Neural cell (in vitro differentiated cells): ENCODE results near the gene CD2. TPM values are rescaled to one million over a fixed set of nuclear protein-coding genes. Genes with fewer than 3 reads are reported as not detected.

Source experiments
- H2AFZ ChIP-seq: fragments of 200-600, 300-800 bp; sonication (generic), shearing (Covaris generic); 2 replicates; pipeline ENCODE4 v1.6.0; 2014; ENCODE audit warnings: low read depth, mild to moderate bottlenecking, antibody characterized with exemption, low read length, moderate library complexity
- H3F3A ChIP-seq: fragments of 200-600 bp; shearing (Covaris generic); 2 replicates; pipeline ENCODE4 v1.6.1; 2016; ENCODE audit warnings: mild to moderate bottlenecking, moderate library complexity, mixed read lengths, antibody characterized with exemption, low read length; ENCODE audit not compliant: insufficient read depth, poor library complexity, severe bottlenecking
- H3K27ac ChIP-seq: fragments of 200-600, 300-800 bp; sonication (generic), shearing (Covaris generic); 2 replicates; pipeline ENCODE4 v1.5.1; 2014; ENCODE audit warnings: mild to moderate bottlenecking, low read length, moderate library complexity
- H3K27me3 ChIP-seq: fragments of 300-800, 200-600 bp; sonication (generic), shearing (Covaris generic); 2 replicates; pipeline ENCODE4 v1.6.0; 2014; ENCODE audit warnings: mild to moderate bottlenecking, low read depth, low read length, moderate library complexity; ENCODE audit not compliant: insufficient read depth
- H3K36me3 ChIP-seq: fragments of 300-800, 200-600 bp; sonication (generic), shearing (Covaris generic); 2 replicates; pipeline ENCODE4 v1.5.1; 2014; ENCODE audit warnings: mild to moderate bottlenecking, antibody characterized with exemption, low read length, moderate library complexity; ENCODE audit not compliant: insufficient read depth
- H3K4me2 ChIP-seq: fragments of 300-800, 200-600 bp; sonication (generic), shearing (Covaris generic); 2 replicates; pipeline ENCODE4 v1.6.0; 2014; ENCODE audit warnings: mild to moderate bottlenecking, low read length
- H3K4me3 ChIP-seq: fragments of 300-800, 200-600 bp; sonication (generic), shearing (Covaris generic); 2 replicates; pipeline ENCODE4 v1.5.1; 2014; ENCODE audit warnings: mild to moderate bottlenecking, low read length, moderate library complexity
- H3K79me2 ChIP-seq: fragments of 200-600 bp; shearing (Covaris generic); replicated peaks from 2 replicates; pipeline ENCODE4 v1.6.0; 2014; ENCODE audit warnings: mild to moderate bottlenecking, low read length, moderate library complexity; ENCODE audit not compliant: insufficient read depth
- H3K9ac ChIP-seq: fragments of 300-800, 200-600 bp; sonication (generic), shearing (Covaris generic); 2 replicates; pipeline ENCODE4 v1.6.1; 2016; ENCODE audit warnings: mild to moderate bottlenecking, low read length, mixed read lengths
- H3K9me2 ChIP-seq: fragments of 200-600 bp; shearing (Covaris generic); 2 replicates; pipeline ENCODE4 v1.6.1; 2016; ENCODE audit warnings: mild to moderate bottlenecking, low read length, mixed read lengths; ENCODE audit not compliant: insufficient read depth
- H3K9me3 ChIP-seq: fragments of 200-600, 300-800 bp; sonication (generic), shearing (Covaris generic); 2 replicates; pipeline ENCODE4 v1.6.1; 2016; ENCODE audit warnings: mild to moderate bottlenecking, mixed run types, low read length, moderate library complexity, mixed read lengths
- H4K20me1 ChIP-seq: fragments of 200-600 bp; shearing (Covaris generic); 2 replicates; pipeline ENCODE4 v1.6.1; 2016; ENCODE audit warnings: mild to moderate bottlenecking, mixed run types; ENCODE audit not compliant: insufficient read depth
- CTCF ChIP-seq: fragments of 450-650 bp; IDR thresholded peaks from 2 replicates; pipeline ENCODE4 v1.5.1; 2014; ENCODE audit warnings: antibody characterized with exemption, mild to moderate bottlenecking, moderate library complexity; ENCODE audit not compliant: poor library complexity, severe bottlenecking
- EP300 ChIP-seq: fragments of 450-650 bp; conservative IDR thresholded peaks from 2 replicates; pipeline ENCODE4 v1.6.1; 2014; ENCODE audit warnings: antibody characterized with exemption, mild to moderate bottlenecking, moderate library complexity; ENCODE audit not compliant: poor library complexity, severe bottlenecking
- EZH2 ChIP-seq: fragments of 200-600, 300-800 bp; shearing (Covaris generic), sonication (generic); IDR thresholded peaks from 2 replicates; pipeline ENCODE4 v1.6.1; 2014; ENCODE audit warnings: antibody characterized with exemption, low read length, borderline replicate concordance, mild to moderate bottlenecking; ENCODE audit not compliant: insufficient read depth, poor library complexity, severe bottlenecking
- MXI1 ChIP-seq: fragments of 450-650 bp; conservative IDR thresholded peaks from 2 replicates; pipeline ENCODE4 v1.6.1; 2014; ENCODE audit warnings: antibody characterized with exemption, mild to moderate bottlenecking; ENCODE audit not compliant: poor library complexity, severe bottlenecking
- POLR2AphosphoS5 ChIP-seq: IDR thresholded peaks from 2 replicates; pipeline ENCODE4 v1.6.1; 2012
- RAD21 ChIP-seq: fragments of 450-650 bp; conservative IDR thresholded peaks from 2 replicates; pipeline ENCODE4 v1.6.1; 2014; ENCODE audit warnings: antibody characterized with exemption, mild to moderate bottlenecking, moderate library complexity
- REST ChIP-seq: IDR thresholded peaks from 2 replicates; pipeline ENCODE4 v1.6.1; 2012; ENCODE audit warnings: borderline replicate concordance
- SMC3 ChIP-seq: fragments of 450-650 bp; conservative IDR thresholded peaks from 2 replicates; pipeline ENCODE4 v1.6.1; 2014; ENCODE audit warnings: antibody characterized with exemption, mild to moderate bottlenecking, moderate library complexity; ENCODE audit not compliant: poor library complexity
- TAF1 ChIP-seq: IDR thresholded peaks from 2 replicates; pipeline ENCODE4 v1.6.1; 2012; ENCODE audit warnings: low read depth
- polyA plus RNA-seq: library from polyadenylated mRNA; depleted of rRNA; stranded (reverse); fragments of >200 nt; gene quantifications from 2 replicates; pipeline ENCODE4 v1.2.3, GENCODE V29; 2014

CD2 gene
- polyA plus RNA-seq, 1 donor from 2014 or later, result not detected

GRCh38 chr1:116811321-116811720, 57.1 kb downstream of the CD2 start:
- H2AFZ ChIP-seq, result no peak overlapping the region
- H3K9me2 ChIP-seq, result no peaks in the 10 kb centered on the region
- TF ChIP-seq RAD21 (no peak), POLR2AphosphoS5 (no peak), EZH2 (no peak), MXI1 (no peak), SMC3 (no peak), EP300 (no peak), CTCF (no peak), TAF1 (no peak), REST (no peak)
- H4K20me1 ChIP-seq, result no peaks in the 10 kb centered on the region
- no peaks in the 10 kb centered on the region for H3K36me3 ChIP-seq
- H3K9ac ChIP-seq, result no peak overlapping the region
- no peaks in the 10 kb centered on the region for H3K9me3 ChIP-seq
- no peaks in the 10 kb centered on the region for H3F3A ChIP-seq
- no peak overlapping the region for H3K4me3 ChIP-seq
- H3K27me3 ChIP-seq, result no peaks in the 10 kb centered on the region
- H3K4me2 ChIP-seq, result no peak overlapping the region
- H3K27ac ChIP-seq, result no peak overlapping the region
- no peaks in the 10 kb centered on the region for H3K79me2 ChIP-seq

GRCh38 chr1:116814926-116815723, 60.9 kb downstream of the CD2 start:
- no peaks in the 10 kb centered on the region for H3K36me3 ChIP-seq
- no peak overlapping the region for H3K27ac ChIP-seq
- H3K9ac ChIP-seq, result no peak overlapping the region
- H3K9me2 ChIP-seq, result no peaks in the 10 kb centered on the region
- H3F3A ChIP-seq, result no peaks in the 10 kb centered on the region
- no peaks in the 10 kb centered on the region for H3K79me2 ChIP-seq
- no peaks in the 10 kb centered on the region for H3K27me3 ChIP-seq
- TF ChIP-seq MXI1 (no peak), CTCF (no peak), SMC3 (no peak), RAD21 (no peak), EP300 (no peak), POLR2AphosphoS5 (no peak), REST (no peak), EZH2 (no peak), TAF1 (no peak)
- H3K4me2 ChIP-seq, result no peak overlapping the region
- H4K20me1 ChIP-seq, result no peaks in the 10 kb centered on the region
- no peak overlapping the region for H2AFZ ChIP-seq
- no peak overlapping the region for H3K4me3 ChIP-seq
- no peaks in the 10 kb centered on the region for H3K9me3 ChIP-seq
